SK-N-SH treated with all-trans-retinoic acid at 6 μM for 48 hours (cell line): Measurements from ENCODE around the gene ASPA.
"Not testable (repeated sequence)": the region's sequence is repeated elsewhere in the genome, so short reads cannot be mapped to it uniquely, and the experiment has no call there.

Experiments
- ESRRG ChIP-seq: fragments of 250-450 bp; sonication (Bioruptor Pico); IDR thresholded peaks from 2 replicates; pipeline ENCODE4 v1.6.1; 2021; ENCODE audit warnings: mild to moderate bottlenecking
- GLIS3 ChIP-seq: fragments of 250-450 bp; sonication (Bioruptor Pico); IDR thresholded peaks from 2 replicates; pipeline ENCODE4 v1.5.0; 2020; ENCODE audit warnings: mild to moderate bottlenecking, moderate library complexity
- PATZ1 ChIP-seq: fragments of 250-450 bp; sonication (Bioruptor Pico); IDR thresholded peaks from 2 replicates; pipeline ENCODE4 v1.8.0; 2020; ENCODE audit warnings: mild to moderate bottlenecking, moderate library complexity, borderline replicate concordance
- PPARA ChIP-seq: fragments of 250-450 bp; sonication (Bioruptor Pico); IDR thresholded peaks from 2 replicates; pipeline ENCODE4 v1.5.0; 2020; ENCODE audit warnings: mild to moderate bottlenecking, borderline replicate concordance
- SNAI2 ChIP-seq: fragments of 250-450 bp; sonication (Bioruptor Pico); IDR thresholded peaks from 2 replicates; pipeline ENCODE4 v1.5.0; 2020; ENCODE audit warnings: mild to moderate bottlenecking, moderate library complexity
- TCF4 ChIP-seq: fragments of 250-450 bp; sonication (Bioruptor Pico); IDR thresholded peaks from 2 replicates; pipeline ENCODE4 v1.8.0; 2021; ENCODE audit warnings: mild to moderate bottlenecking, moderate library complexity, borderline replicate concordance
- ZC3H10 ChIP-seq: fragments of 250-450 bp; sonication (Bioruptor Pico); IDR thresholded peaks from 2 replicates; pipeline ENCODE4 v1.5.1; 2021; ENCODE audit warnings: mild to moderate bottlenecking, moderate library complexity
- ZFP3 ChIP-seq: fragments of 250-450 bp; sonication (Bioruptor Pico); IDR thresholded peaks from 2 replicates; pipeline ENCODE4 v1.5.0; 2020; ENCODE audit warnings: mild to moderate bottlenecking, moderate library complexity
- ZNF8 ChIP-seq: fragments of 450-650 bp; formaldehyde crosslinking; IDR thresholded peaks from 2 replicates; pipeline ENCODE4 v1.5.0; 2020; ENCODE audit warnings: mild to moderate bottlenecking, moderate library complexity

GRCh38 chr17:3466355-3466754, 9.4 kb upstream of the ASPA start:
- TF ChIP-seq ZC3H10 (CRISPR knock-in tag); ZFP3; PPARA (CRISPR knock-in tag); PATZ1 (CRISPR knock-in tag); ZNF8 (CRISPR knock-in tag); TCF4; GLIS3 (CRISPR knock-in tag); ESRRG (CRISPR knock-in tag); SNAI2: not testable (repeated sequence)
